OCI-LY1 (cell line): ENCODE results near the gene TNIP3.

Experiments used
- CTCF ChIP-seq: fragments of 200-600 bp; sonication (generic), shearing (Covaris generic); IDR thresholded peaks from 2 replicates; pipeline ENCODE4 v1.5.1; 2017; ENCODE audit warnings: mild to moderate bottlenecking, antibody characterized with exemption, low read length, moderate library complexity, mixed read lengths
- EZH2 ChIP-seq: fragments of 200-600 bp; sonication (generic), shearing (Covaris generic); IDR thresholded peaks from 2 replicates; pipeline ENCODE4 v1.8.0; 2017; ENCODE audit warnings: borderline replicate concordance, mixed run types, mild to moderate bottlenecking, antibody characterized with exemption, low read length, moderate library complexity, mixed read lengths

- TF ChIP-seq EZH2 (no peak), CTCF (no peak)
Measured at GRCh38 chr4:121182296-121182695, 18.2 kb upstream of the TNIP3 start.
